Measurements from ENCODE around the gene LMAN2L.

DNA sequence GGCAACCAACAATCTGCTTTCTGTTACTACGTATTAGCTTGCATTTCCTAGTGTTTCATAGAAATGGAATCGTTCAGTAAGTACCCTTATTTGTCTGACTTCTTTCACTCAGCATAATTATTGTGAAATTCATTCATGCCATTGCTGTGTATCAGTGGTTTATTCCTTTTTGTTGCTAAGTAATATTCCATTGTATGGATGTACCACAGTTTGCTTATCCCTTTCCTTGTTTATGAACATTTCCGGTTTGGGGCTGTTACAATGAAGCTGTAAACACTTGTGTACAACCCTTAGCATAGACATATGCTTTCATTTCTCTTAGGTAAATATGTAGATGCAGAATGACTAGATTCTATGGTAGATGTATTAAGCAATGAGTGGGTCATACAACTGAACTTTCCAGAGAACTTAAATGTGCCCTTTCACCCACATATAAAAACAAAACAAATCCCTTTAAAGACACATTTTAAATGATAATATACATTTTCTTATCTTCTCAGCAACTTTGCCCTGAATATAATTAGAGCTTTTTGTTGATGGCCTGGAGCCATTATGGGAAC, 75.4 kb downstream of the LMAN2L start:
- TF ChIP-seq, protein P1, sequence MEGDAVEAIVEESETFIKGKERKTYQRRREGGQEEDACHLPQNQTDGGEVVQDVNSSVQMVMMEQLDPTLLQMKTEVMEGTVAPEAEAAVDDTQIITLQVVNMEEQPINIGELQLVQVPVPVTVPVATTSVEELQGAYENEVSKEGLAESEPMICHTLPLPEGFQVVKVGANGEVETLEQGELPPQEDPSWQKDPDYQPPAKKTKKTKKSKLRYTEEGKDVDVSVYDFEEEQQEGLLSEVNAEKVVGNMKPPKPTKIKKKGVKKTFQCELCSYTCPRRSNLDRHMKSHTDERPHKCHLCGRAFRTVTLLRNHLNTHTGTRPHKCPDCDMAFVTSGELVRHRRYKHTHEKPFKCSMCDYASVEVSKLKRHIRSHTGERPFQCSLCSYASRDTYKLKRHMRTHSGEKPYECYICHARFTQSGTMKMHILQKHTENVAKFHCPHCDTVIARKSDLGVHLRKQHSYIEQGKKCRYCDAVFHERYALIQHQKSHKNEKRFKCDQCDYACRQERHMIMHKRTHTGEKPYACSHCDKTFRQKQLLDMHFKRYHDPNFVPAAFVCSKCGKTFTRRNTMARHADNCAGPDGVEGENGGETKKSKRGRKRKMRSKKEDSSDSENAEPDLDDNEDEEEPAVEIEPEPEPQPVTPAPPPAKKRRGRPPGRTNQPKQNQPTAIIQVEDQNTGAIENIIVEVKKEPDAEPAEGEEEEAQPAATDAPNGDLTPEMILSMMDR (IDR thresholded peaks at IDR 0.05; ENCODE audit: low read length), result no peak
- no peak for TF ChIP-seq EZH2 (IDR thresholded peaks at IDR 0.05; ENCODE audit: borderline replicate concordance, low read length)
